Gastroesophageal sphincter (tissue), 3 donors: Measurements from ENCODE around the gene DAPK2.

Experiments used
- EP300 ChIP-seq: sonication (generic); formaldehyde crosslinking; IDR thresholded peaks from one replicate; pipeline ENCODE4 v1.6.1; 2017; ENCODE audit warnings: antibody characterized with exemption, mild to moderate bottlenecking
- TF ChIP-seq, protein P1 (sequence below), 4 experiments: fragments of 200-600 bp in 2 of 4; fragments of 450-650 bp in 2 of 4; sonication (generic) in 1 of 4; IDR thresholded peaks; one replicate each; pipeline ENCODE4 v1.5.1; 2017 to 2019; ENCODE audit warnings: antibody characterized with exemption in 4 of 4, mild to moderate bottlenecking in 2 of 4, moderate library complexity in 2 of 4

DNA sequence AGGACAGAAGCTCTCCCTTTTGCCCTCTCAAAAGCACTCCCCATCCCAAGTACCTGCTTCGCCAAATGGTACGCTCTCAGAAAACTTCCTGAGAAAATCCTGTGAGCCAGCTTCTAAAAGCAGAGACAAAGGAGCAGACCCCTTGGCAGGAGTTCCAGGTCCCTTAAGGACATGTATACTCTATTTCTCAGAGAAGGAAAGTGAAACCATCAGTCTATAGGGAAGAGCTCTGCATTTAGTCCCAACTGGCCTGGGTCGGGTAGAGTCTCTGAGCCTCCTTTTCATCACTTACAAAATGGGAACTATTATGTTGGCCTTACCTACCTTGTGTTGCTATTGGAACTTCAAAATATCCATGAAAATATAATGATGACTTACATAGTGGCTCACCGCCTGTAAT lies 19.7 kb downstream of the DAPK2 start:
- TF ChIP-seq, protein P1, sequence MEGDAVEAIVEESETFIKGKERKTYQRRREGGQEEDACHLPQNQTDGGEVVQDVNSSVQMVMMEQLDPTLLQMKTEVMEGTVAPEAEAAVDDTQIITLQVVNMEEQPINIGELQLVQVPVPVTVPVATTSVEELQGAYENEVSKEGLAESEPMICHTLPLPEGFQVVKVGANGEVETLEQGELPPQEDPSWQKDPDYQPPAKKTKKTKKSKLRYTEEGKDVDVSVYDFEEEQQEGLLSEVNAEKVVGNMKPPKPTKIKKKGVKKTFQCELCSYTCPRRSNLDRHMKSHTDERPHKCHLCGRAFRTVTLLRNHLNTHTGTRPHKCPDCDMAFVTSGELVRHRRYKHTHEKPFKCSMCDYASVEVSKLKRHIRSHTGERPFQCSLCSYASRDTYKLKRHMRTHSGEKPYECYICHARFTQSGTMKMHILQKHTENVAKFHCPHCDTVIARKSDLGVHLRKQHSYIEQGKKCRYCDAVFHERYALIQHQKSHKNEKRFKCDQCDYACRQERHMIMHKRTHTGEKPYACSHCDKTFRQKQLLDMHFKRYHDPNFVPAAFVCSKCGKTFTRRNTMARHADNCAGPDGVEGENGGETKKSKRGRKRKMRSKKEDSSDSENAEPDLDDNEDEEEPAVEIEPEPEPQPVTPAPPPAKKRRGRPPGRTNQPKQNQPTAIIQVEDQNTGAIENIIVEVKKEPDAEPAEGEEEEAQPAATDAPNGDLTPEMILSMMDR (IDR thresholded peaks at IDR 0.05), result no peak
- no peak for TF ChIP-seq EP300
